ENCODE measurements around the gene RAP1GAP. TPM values are rescaled to one million over a fixed set of nuclear protein-coding genes. Genes with fewer than 3 reads are reported as not detected.

RAP1GAP gene
- total RNA-seq, 1 donor from 2014 or later: 0.60 TPM

DNA sequence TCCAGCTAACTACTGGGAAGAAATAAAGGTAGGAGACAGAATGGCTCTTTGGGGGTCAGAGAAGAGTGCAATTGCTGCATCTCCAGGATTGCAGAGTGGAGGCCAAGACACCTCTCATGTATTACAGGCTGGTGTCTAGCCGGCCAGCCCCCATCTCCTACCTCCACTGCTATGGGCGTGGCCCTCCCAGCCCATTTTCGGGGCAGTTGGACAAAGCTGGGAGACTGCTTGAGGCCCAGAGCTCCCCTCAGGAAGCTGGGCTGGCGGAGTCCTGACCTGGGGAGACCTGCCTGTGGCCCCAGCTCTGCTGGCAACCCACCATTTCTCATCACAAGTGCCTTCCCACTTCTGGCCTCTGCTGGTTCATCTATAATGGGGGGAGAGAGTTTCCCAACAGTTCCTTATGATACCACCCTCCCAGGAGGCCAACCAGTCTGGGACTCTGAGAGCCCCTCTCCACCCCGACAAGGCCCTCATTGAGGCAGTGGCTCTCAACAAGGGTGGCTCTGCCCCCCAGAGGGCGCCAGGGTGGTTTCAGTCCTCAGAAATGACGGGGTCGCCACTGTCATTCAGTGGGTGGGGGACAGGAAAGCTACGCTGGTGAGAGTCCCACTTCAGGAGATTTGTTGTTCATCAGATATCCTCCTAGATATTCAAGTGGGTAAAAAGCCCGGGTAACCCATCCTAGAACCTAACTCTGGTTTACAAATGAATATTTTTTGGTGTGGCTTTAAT lies 11.5 kb downstream of the RAP1GAP start:
- CTCF ChIA-PET: interaction anchor here (1.2 to 1.6 kb wide), 3 partner anchors 135 to 402 kb away, joined by 3 to 6 read pairs (median 3); no protein-coding TSS in a partner anchor

DNA sequence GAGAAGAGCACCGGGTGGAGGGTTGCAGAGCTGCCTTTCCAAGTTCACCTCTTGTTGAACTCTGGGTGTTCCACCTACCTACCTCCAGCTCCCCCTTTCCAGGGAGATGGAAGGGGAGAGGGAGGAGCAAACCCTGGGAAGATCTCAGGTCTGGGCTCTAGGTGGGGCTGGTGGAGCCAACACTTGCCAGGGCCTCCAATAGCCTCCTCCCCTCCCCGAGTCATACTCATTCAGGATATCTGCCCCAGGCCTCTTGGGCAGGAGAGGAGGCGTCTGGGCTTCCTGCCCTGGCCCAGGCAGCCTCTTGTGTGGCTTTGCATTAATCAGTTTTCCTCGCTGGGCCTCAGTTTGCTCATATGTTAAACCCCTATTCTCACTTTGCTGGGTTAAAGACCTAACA lies 13.4 kb downstream of the RAP1GAP start:
- H3K4me3 Mint-ChIP-seq: no peak overlapping the region
- DNase-seq (no peak), ATAC-seq (ENCODE audit: low read depth) (no peak)
- H3K4me1 Mint-ChIP-seq: peaks cover 20% of the 10 kb centered on the region
- TF ChIP-seq, protein P1, sequence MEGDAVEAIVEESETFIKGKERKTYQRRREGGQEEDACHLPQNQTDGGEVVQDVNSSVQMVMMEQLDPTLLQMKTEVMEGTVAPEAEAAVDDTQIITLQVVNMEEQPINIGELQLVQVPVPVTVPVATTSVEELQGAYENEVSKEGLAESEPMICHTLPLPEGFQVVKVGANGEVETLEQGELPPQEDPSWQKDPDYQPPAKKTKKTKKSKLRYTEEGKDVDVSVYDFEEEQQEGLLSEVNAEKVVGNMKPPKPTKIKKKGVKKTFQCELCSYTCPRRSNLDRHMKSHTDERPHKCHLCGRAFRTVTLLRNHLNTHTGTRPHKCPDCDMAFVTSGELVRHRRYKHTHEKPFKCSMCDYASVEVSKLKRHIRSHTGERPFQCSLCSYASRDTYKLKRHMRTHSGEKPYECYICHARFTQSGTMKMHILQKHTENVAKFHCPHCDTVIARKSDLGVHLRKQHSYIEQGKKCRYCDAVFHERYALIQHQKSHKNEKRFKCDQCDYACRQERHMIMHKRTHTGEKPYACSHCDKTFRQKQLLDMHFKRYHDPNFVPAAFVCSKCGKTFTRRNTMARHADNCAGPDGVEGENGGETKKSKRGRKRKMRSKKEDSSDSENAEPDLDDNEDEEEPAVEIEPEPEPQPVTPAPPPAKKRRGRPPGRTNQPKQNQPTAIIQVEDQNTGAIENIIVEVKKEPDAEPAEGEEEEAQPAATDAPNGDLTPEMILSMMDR (IDR thresholded peaks at IDR 0.05): no peak
- POLR2A ChIA-PET: no interaction called here
- no peaks in the 10 kb centered on the region for H3K9me3 Mint-ChIP-seq
- CTCF ChIA-PET: no interaction called here
- peaks cover 8% of the 10 kb centered on the region for H3K27me3 Mint-ChIP-seq
- H3K27ac Mint-ChIP-seq: no peak overlapping the region
- intact Hi-C loops (cut with micrococcal nuclease): loop anchor here (5.0 to 10.0 kb wide), 2 partner anchors 367 to 401 kb away; no protein-coding TSS in a partner anchor
- H3K36me3 Mint-ChIP-seq (ENCODE audit: low read depth): no peaks in the 10 kb centered on the region

More for the DNA sequence above, 11.5 kb downstream of the RAP1GAP start:
- no peak overlapping the region for H3K27ac Mint-ChIP-seq
- intact Hi-C loops (cut with micrococcal nuclease): loop anchor here (2.0 to 10.0 kb wide), 4 partner anchors 149 to 403 kb away; partner anchors contain the start of gene ALPL
- no peak overlapping the region for H3K4me3 Mint-ChIP-seq
- no peaks in the 10 kb centered on the region for H3K36me3 Mint-ChIP-seq (ENCODE audit: low read depth)
- POLR2A ChIA-PET: no interaction called here
- H3K27me3 Mint-ChIP-seq: peaks cover 18% of the 10 kb centered on the region
- no peaks in the 10 kb centered on the region for H3K9me3 Mint-ChIP-seq
- DNase-seq (no peak), ATAC-seq (ENCODE audit: low read depth) (no peak)
- TF ChIP-seq, protein P1 (IDR thresholded peaks at IDR 0.05): no peak
- peaks cover 7% of the 10 kb centered on the region for H3K4me1 Mint-ChIP-seq

DNA sequence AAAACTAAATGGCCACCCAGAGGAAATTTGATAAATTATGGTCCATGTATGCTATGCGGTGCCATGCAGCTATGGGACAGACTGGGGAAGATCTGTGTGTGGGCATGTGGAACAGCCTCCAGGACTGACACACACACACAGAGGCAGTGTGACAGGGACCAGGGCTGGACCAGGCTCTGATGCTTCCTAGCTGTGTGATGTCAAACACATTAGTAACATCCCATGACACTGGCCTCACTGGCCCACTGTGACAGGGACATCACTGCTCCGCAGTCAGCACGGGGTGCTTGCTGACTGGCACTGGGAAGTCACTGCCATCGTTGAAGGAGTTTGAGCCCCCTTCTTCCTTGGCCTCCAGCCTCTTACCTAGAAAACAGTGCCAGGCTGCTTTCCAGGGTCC lies 13.9 kb downstream of the RAP1GAP start:
- Mint-ChIP-seq H3K36me3 (ENCODE audit: low read depth) (no peaks in the 10 kb centered on the region), H3K4me3 (no peak overlapping the region), H3K27ac (no peak overlapping the region), H3K27me3 (peaks cover 6% of the 10 kb centered on the region), H3K4me1 (peaks cover 20% of the 10 kb centered on the region), H3K9me3 (no peaks in the 10 kb centered on the region)
- CTCF ChIA-PET: no interaction called here
- DNase-seq (no peak), ATAC-seq (ENCODE audit: low read depth) (no peak)
- TF ChIP-seq, protein P1 (IDR thresholded peaks at IDR 0.05): no peak
- intact Hi-C loops (cut with micrococcal nuclease): loop anchor here (5.0 to 10.0 kb wide), 2 partner anchors 367 to 400 kb away; no protein-coding TSS in a partner anchor
- POLR2A ChIA-PET: no interaction called here

DNA sequence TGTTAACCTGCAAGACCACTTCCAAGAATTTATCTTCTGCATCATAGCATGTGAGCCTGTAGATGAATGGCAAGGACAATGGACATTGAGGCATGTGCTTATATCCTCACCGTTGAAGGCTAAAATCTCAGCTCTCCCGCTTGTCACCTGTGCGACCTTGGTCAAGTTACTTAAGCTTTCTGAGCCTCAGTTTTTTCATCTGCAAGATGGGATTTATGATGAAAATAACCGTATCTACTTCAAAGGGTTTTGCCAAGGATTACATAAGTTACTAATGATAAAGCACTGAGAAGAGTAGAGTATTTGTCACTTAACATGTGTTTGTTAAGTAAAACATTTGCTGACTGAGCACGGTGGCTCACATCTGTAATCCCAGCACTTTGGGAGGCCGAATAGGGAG lies 14.9 kb downstream of the RAP1GAP start:
- Mint-ChIP-seq H3K9me3 (no peaks in the 10 kb centered on the region), H3K4me1 (peaks cover 19% of the 10 kb centered on the region), H3K4me3 (no peak overlapping the region), H3K27me3 (peaks cover 5% of the 10 kb centered on the region), H3K27ac (no peak overlapping the region), H3K36me3 (ENCODE audit: low read depth) (no peaks in the 10 kb centered on the region)
- POLR2A ChIA-PET: no interaction called here
- CTCF ChIA-PET: no interaction called here
- TF ChIP-seq, protein P1 (IDR thresholded peaks at IDR 0.05): no peak
- intact Hi-C loops (cut with micrococcal nuclease): loop anchor here (10.0 kb wide), 1 partner anchor 399 kb away; no protein-coding TSS in a partner anchor
- ATAC-seq (ENCODE audit: low read depth) (no peak), DNase-seq (no peak)

DNA sequence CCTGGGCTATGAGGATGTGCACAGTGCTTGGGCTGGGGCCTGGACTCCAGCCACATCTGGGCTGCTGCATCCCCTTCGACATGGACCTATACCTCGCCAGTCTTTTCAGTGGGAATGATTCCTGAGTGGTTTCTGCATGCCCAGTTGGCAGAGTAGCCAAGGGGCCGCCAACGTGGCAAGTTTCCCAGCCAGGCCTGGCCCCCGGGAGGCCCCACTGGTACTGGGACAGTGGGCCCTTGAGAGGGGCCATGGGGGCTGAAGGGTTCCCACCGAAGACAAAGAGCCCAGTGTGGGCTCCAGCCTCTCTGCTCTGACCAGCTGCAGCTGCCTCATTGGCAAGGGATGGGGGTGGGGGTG lies 15.4 kb downstream of the RAP1GAP start:
- intact Hi-C loops (cut with micrococcal nuclease): loop anchor here (10.0 kb wide), 1 partner anchor 399 kb away; no protein-coding TSS in a partner anchor
- H3K9me3 Mint-ChIP-seq: no peaks in the 10 kb centered on the region
- H3K4me1 Mint-ChIP-seq: peaks cover 19% of the 10 kb centered on the region
- TF ChIP-seq, protein P1 (IDR thresholded peaks at IDR 0.05): no peak
- ATAC-seq (ENCODE audit: low read depth) (no peak), DNase-seq (no peak)
- POLR2A ChIA-PET: no interaction called here
- no peak overlapping the region for H3K4me3 Mint-ChIP-seq
- H3K36me3 Mint-ChIP-seq (ENCODE audit: low read depth): no peaks in the 10 kb centered on the region
- no peak overlapping the region for H3K27ac Mint-ChIP-seq
- peaks cover 5% of the 10 kb centered on the region for H3K27me3 Mint-ChIP-seq
- CTCF ChIA-PET: no interaction called here

Measured in activated B cell treated with CpG ODN at 0.5 μM for 24 hours (primary cell).